GM18870 (cell line): Measurements from ENCODE around the gene TOP1.

Experiments
- ATAC-seq: cut with Tn5 transposase; IDR thresholded peaks from one replicate; pipeline ENCODE4 v1.9.1; 2021; ENCODE audit warnings: moderate library complexity; ENCODE audit not compliant: unreplicated experiment

Gene TOP1

DNA sequence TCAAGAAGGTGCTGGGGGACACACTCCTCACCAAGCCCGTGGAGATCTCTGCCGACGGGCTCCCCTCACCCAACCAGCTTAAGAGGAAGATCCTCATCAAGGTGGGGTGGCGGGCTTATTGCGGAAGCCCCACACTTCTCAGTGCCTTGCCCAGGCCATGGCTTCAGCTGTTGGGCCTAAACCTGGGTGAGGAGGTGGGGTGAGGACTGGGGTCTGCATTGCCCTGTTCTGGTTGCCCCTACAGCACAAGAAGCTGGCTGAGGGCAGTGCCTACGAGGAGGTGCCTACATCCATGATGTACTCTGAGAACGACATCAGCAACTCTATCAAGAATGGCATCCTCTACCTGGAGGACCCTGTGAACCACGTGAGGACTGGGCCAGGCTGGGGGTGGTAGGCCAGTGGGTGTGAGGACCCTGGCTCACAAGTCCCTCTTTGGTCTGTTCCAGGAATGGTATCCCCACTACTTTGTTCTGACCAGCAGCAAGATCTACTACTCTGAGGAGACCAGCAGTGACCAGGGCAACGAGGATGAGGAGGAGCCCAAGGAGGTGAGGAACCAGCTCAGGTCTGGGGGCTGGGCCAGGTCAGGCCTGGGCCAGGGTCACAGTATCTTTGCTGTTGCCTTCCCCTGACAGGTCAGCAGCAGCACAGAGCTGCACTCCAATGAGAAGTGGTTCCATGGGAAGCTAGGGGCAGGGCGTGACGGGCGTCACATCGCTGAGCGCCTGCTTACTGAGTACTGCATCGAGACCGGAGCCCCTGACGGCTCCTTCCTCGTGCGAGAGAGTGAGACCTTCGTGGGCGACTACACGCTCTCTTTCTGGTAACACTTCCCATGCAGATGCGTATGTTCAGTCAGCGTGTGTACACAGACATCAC is 136.6 kb downstream of the TOP1 start:
- no peak for ATAC-seq

DNA sequence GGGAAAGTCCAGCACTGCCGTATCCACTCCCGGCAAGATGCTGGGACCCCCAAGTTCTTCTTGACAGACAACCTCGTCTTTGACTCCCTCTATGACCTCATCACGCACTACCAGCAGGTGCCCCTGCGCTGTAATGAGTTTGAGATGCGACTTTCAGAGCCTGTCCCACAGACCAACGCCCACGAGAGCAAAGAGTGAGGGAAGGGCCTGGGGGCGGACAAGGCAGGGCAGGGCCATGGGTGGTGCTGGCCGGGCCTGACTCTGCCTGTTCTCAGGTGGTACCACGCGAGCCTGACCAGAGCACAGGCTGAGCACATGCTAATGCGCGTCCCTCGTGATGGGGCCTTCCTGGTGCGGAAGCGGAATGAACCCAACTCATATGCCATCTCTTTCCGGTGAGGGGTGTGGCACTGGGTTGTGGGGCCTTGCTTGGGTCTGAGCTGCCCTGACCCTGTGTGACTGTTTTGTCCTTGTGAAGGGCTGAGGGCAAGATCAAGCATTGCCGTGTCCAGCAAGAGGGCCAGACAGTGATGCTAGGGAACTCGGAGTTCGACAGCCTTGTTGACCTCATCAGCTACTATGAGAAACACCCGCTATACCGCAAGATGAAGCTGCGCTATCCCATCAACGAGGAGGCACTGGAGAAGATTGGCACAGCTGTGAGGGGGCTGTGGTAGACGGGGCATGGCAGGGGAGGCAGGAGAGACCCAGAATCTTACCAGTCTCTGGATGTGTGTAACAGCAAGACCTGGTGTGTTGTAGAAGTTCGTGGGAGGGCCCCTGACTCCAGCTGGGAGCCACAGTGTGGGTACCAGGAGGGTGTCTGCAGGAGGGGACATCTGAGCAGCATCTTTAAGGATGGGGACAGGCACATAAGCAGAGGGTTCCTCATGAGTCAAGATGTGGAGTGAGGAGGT is 137.8 kb downstream of the TOP1 start:
- no peak for ATAC-seq

DNA sequence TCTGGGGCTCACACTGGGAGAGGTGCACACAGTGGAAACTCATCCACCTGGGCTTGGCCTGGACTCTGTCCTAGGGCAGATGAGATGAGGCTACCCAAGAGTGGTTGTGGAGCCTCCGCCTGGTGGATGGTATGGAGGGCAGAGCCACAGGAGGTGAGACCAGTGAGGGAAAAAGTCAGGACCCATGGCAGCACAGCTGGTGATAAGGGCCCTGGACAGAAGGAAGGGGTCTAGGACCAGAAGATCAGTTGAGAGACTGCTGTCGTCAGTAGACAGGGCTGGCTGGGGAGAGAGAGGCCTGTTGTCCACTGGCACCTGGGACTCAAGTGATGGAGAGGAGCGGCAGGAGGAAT is 138.5 kb downstream of the TOP1 start:
- ATAC-seq, result no peak

DNA sequence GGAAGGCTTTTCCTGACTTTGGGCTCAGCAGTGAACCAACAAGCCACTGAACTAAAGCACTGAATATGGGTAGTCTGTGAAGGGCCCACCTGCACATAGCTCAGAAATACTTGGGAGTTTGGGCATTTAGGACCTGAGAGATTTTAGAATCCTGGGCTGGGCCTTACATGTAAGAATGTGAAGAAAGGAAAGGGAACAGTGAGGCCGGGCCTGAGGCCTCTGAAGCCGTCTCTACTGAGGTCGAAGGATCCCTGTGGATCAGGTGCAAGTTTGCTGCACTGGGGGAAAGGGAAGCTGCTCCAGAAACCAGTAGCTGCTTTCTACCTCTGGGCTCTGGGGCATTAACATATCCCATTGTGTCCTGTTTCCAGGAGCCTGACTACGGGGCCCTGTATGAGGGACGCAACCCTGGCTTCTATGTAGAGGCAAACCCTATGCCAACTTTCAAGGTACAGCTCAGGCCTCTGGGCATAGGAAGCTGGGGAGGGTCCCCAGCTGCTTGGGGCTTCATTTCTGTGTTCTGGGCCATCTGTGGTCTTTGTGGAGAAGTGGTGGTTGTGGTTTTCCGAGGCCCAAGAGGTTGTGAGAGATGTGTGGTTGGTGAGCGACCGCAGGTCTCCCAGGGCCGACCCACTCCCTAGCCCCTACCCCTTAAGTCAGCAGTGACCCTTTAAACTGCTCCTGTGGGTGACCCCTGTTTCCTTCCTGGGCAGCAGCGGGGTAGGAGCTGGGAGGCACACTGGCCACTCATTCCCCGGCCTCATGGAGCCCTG is 139.0 kb downstream of the TOP1 start:
- no peak for ATAC-seq

DNA sequence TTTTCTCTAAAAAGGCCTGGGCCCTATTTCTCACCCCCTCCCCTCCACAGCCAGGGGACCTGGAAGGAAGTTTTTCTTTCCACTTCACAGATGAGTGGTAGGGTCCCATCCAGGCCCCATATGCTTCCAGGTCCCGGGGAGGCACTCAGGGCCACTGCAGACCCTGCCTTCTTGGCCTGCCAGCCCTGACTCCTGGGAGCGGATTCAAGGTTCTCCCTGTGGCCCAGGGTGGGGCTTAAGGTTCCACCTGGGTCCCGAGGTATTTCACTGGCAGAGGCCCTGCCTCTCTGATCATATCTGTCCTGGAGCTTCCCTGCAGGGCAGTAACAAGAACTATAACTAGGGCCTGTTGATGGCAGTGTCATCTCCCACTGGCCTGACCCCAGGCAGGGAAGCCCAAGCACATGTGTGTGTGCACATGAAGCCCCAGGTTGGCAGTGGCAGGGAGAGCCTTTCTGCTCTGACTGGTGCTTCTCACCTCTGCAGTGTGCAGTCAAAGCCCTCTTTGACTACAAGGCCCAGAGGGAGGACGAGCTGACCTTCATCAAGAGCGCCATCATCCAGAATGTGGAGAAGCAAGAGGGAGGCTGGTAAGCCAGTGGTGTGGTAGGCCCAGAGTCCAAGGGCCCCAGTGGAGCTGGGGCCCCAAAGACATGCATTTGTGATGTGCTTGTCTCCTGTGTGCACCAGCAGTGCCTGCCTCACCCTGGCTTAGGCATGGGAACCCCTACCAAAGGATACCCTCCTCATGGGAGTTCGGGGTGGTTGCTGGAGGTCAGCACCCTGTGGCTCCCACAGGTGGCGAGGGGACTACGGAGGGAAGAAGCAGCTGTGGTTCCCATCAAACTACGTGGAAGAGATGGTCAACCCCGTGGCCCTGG is 139.9 kb downstream of the TOP1 start:
- ATAC-seq, result no peak

DNA sequence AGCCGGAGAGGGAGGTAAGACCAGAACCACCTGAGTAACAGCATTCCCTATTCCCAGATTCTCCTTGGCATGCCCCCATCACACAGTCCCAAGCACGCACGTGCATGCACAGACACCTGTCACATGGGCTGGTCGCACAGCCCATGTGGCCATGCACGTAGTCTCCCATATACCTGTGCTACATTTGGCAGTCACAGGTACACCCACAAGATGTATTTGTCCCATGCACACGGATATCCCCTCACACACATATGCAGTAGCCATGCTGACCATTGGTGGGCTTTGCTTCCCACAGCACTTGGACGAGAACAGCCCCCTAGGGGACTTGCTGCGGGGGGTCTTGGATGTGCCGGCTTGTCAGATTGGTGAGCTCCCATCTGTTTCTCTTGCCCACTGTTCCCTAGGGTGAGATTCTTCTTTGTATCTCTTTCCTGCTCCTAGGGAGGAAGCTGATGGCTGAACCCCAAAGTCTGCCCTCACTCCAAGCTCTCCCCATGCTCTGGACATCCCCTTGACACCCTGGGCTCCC is 140.6 kb downstream of the TOP1 start:
- no peak for ATAC-seq

DNA sequence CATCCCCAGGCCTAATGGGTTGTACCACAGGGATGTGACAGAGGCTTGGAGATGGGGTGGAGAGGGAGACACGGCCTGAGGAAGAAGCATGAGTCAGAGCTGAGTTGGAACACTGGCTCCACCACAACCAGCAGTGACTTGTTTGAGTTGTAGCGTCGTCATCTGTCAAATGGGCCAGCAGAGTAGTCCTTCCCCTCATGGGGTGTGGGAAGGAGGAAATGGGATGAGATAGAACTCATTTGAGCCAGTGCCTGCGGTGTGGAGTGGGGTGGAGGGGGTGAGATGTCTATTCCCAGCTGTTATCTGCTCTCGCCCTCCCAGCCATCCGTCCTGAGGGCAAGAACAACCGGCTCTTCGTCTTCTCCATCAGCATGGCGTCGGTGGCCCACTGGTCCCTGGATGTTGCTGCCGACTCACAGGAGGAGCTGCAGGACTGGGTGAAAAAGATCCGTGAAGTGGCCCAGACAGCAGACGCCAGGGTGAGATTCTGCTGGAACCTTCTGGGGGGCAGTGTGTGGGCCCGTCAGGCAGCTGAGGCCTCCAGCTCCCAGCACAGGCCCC is 141.2 kb downstream of the TOP1 start:
- ATAC-seq, result no peak

DNA sequence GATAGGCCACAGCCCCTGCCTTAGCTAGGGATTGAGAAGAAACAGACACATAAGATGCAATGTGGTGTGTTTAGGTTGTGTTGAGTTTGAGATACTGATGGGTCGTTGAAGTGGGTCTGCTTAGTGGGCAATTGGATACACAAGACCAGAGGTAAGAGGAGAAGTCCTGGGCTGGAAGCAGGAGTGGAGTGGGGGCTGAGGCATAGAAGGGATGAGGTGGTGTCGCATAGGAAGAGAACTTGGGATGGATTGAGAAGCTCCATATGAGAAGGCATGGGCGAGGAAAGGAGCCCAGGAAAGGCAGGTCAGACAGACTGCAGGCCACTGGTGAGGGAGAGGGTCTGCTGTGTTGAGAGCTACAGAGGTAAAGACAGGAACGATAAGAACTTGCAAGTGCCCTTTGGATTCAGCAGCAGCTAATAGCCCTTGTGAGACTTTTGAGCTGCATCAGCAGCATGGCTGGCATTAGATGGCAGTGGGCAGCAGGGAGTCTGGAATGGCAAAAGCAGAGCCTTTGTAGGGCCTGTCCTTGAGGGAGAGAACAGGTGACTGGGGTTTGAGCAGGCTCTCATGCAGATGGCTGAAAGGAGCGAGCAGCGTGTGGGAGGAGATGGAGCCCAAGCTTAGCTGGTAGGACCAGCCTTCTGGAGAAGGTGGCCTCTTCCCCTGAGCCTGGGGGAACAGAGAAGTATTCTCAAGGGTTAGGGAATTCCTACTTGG is 141.9 kb downstream of the TOP1 start:
- no peak for ATAC-seq

DNA sequence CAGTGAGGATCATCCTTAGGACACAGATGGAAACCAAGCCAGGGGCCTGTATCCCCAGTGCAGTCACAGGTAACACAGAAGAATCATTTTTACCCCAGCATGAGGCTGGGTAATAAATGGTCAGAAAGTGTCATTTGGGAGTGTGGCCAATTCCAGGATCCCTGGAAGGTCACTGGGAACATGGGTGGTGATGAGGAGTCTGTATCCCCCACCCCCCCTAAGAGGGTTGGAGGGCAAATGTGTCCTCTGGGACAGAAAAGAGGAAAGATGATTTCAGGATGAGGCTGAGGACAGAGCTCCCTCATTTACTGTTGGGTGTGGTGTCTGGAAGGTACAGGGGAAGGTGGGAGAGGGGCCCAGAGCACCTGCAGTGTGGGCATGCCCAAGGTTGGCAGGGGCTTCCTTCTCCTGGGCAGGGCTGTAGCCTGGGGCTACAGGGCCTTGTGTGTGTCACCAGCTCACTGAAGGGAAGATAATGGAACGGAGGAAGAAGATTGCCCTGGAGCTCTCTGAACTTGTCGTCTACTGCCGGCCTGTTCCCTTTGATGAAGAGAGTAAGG is 143.2 kb downstream of the TOP1 start:
- no peak for ATAC-seq

DNA sequence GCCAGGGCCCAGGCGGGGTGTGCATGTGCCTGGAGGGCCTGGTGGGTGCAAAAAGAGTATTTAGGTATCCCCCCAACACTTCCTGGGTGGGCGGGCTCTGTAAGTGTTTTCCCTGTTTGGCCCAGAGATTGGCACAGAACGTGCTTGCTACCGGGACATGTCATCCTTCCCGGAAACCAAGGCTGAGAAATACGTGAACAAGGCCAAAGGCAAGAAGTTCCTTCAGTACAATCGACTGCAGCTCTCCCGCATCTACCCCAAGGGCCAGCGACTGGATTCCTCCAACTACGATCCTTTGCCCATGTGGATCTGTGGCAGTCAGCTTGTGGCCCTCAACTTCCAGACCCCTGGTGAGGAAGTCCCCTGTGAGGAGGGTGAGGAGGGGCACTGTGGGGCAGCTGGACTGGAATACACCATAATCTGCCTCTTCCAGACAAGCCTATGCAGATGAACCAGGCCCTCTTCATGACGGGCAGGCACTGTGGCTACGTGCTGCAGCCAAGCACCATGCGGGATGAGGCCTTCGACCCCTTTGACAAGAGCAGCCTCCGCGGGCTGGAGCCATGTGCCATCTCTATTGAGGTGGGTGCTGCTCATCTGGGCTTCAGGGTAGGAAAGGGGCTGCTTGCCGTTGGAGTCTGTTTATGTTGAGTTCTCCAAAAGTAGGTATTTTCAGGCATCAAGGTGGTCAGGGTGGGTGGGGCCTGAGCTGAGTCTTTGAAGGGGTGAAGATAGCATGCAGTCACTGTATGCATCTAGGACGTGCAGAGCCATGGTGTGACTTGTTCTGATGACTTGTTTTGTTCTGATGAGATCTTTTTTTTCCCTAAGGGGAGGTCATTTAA is 143.9 kb downstream of the TOP1 start:
- no peak for ATAC-seq

DNA sequence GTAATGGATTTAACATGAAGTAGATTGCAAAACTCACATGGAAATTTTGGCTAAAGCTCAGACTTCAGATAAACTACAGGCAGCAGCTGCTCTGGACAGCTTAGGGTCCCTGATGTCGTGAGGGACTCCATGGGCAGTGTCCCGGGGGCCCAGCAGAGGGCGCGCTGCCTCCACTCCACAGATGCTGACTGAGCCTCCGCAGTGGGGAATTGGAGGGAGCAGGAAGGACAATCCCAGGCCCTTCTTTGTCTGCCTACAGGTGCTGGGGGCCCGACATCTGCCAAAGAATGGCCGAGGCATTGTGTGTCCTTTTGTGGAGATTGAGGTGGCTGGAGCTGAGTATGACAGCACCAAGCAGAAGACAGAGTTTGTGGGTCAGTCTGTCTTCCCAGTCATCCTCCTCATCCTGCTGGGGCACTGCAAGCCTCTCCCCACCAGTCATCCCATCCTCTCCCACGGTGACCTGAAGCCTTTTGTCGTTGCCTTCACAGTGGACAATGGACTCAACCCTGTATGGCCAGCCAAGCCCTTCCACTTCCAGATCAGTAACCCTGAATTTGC is 144.6 kb downstream of the TOP1 start:
- ATAC-seq, result no peak

DNA sequence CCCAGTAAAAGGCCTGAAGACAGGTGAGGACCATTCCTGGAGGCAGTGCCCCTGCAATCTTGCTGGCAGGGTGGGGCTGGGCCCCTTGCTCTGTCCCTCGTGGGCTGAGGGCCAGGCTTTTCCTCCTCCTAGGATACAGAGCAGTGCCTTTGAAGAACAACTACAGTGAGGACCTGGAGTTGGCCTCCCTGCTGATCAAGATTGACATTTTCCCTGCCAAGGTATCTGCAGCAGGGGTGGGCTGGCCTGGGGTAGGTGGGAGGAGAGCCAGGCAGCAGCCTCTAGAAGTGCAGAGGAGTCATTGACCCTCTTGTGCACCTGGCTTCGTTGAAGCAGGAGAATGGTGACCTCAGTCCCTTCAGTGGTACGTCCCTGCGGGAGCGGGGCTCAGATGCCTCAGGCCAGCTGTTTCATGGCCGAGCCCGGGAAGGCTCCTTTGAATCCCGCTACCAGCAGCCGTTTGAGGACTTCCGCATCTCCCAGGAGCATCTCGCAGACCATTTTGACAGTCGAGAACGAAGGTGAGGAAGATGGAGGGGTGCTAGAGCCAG is 145.2 kb downstream of the TOP1 start:
- no peak for ATAC-seq
